GM12878 (cell line): ENCODE data around the gene PHF20. TPM values are rescaled to one million over a fixed set of nuclear protein-coding genes. Genes with fewer than 3 reads are reported as not detected.
"Not testable (repeated sequence)": the region's sequence is repeated elsewhere in the genome, so short reads cannot be mapped to it uniquely, and the experiment has no call there.

ENCODE experiments used
- ATAC-seq: fragments of 200-7000 bp; cut with Tn5 transposase; 3 replicates; pipeline ENCODE4 v1.9.1; 2020; ENCODE audit warnings: mild to moderate bottlenecking, moderate library complexity
- BruUV-seq: library from RNA; stranded (reverse); fragments of 400-500 nt; replicated peaks from 2 replicates; lab custom pipeline; 2021; lab: Mats Ljungman, UMichigan
- CTCF ChIA-PET: fragments of 300-600 bp; sonication (Branson Sonifier 250); formaldehyde crosslinking; extraction: SDS; loops from one replicate; lab custom pipeline; 2021; ENCODE audit warnings: inconsistent platforms; lab: Yijun Ruan, JAX
- POLR2A ChIA-PET: fragments of 350-600 bp; formaldehyde crosslinking; extraction: SDS; loops from one replicate; lab custom pipeline; 2021; ENCODE audit warnings: inconsistent platforms; lab: Charles Lee
- RAD21 ChIA-PET: fragments of 300-600 bp; sonication (Branson Sonifier 250); formaldehyde crosslinking; loops from one replicate; lab custom pipeline; 2023; ENCODE audit warnings: antibody characterized with exemption; ENCODE audit not compliant: unreplicated experiment; lab: Charles Lee
- SMC1A ChIA-PET: fragments of 300-600 bp; sonication (Branson Sonifier 250); formaldehyde crosslinking; loops from one replicate; lab custom pipeline; 2023; ENCODE audit not compliant: unreplicated experiment, uncharacterized antibody; lab: Charles Lee
- DNase-seq: peaks from one replicate; pipeline ENCODE4 v3.0.0-alpha.2; 2011; ENCODE audit warnings: low read depth, low spot score
- FAIRE-seq: peaks from 3 replicates; lab custom pipeline; 2011; peaks lifted over from hg19 to GRCh38; lab: Jason Lieb, UNC
- H2AFZ ChIP-seq: 2 replicates; pipeline ENCODE4 v1.6.0; 2011; ENCODE audit warnings: low read depth, low read length, control low read depth; ENCODE audit not compliant: control insufficient read depth
- H3K27ac ChIP-seq: 2 replicates; pipeline ENCODE4 v1.5.1; 2011; ENCODE audit warnings: control low read depth; ENCODE audit not compliant: control insufficient read depth, insufficient read depth
- H3K27me3 ChIP-seq, 2 experiments: replicated peaks in 1 of 2; 2 replicates each; pipeline versions ENCODE4 v1.6.0 to v1.6.1; 2011; ENCODE audit warnings: low read length in 1 of 2; ENCODE audit not compliant: control insufficient read depth in 2 of 2, insufficient read depth in 2 of 2
- H3K36me3 ChIP-seq, 2 experiments: 2 replicates each; pipeline ENCODE4 v1.5.1; 2011; ENCODE audit warnings: low read length in 1 of 2; ENCODE audit not compliant: control insufficient read depth in 2 of 2, insufficient read depth in 2 of 2
- H3K4me1 ChIP-seq: 2 replicates; pipeline ENCODE4 v1.6.1; 2011; ENCODE audit warnings: mild to moderate bottlenecking, low read length, moderate library complexity, mixed read lengths; ENCODE audit not compliant: control insufficient read depth, insufficient read depth
- H3K4me2 ChIP-seq: 2 replicates; pipeline ENCODE4 v1.6.0; 2011; ENCODE audit warnings: control low read depth; ENCODE audit not compliant: control insufficient read depth, insufficient read depth
- H3K4me3 ChIP-seq: fragments of 200-600 bp; sonication (generic); 2 replicates; pipeline ENCODE4 v1.5.1; 2016
- H3K79me2 ChIP-seq: 2 replicates; pipeline ENCODE4 v1.6.0; 2011; ENCODE audit warnings: low read length; ENCODE audit not compliant: control insufficient read depth, insufficient read depth
- H3K9ac ChIP-seq: 2 replicates; pipeline ENCODE4 v1.8.0; 2011; ENCODE audit warnings: low read length, control low read depth, mixed read lengths; ENCODE audit not compliant: control insufficient read depth, insufficient read depth
- H3K9me3 ChIP-seq: replicated peaks from 3 replicates; pipeline ENCODE4 v1.5.1; 2011; ENCODE audit warnings: mild to moderate bottlenecking, low read length; ENCODE audit not compliant: control insufficient read depth, insufficient read depth
- H4K20me1 ChIP-seq: 2 replicates; pipeline ENCODE4 v1.6.0; 2011; ENCODE audit not compliant: control insufficient read depth, insufficient read depth
- CBX3 ChIP-seq: fragments of 200-600 bp; sonication (generic); IDR thresholded peaks from 2 replicates; pipeline ENCODE4 v1.6.1; 2016; ENCODE audit warnings: low read depth, borderline replicate concordance
- CEBPZ ChIP-seq: fragments of 150-350 bp; IDR thresholded peaks from 2 replicates; pipeline ENCODE4 v1.6.1; 2016; ENCODE audit warnings: low read depth, low read length
- CREM ChIP-seq: IDR thresholded peaks from 2 replicates; pipeline ENCODE4 v1.6.1; 2014; ENCODE audit warnings: antibody characterized with exemption, low read depth
- EP300 ChIP-seq, 2 experiments: fragments of 150-350 bp in 1 of 2; IDR thresholded peaks; 2 replicates each; pipeline ENCODE4 v1.6.1; 2011 to 2012; ENCODE audit warnings: low read depth in 2 of 2, low read length in 2 of 2, borderline replicate concordance in 1 of 2, improper control_type of control experiment in 1 of 2, inconsistent platforms in 1 of 2; ENCODE audit not compliant: control insufficient read depth in 1 of 2
- GABPA ChIP-seq: IDR thresholded peaks from 2 replicates; pipeline ENCODE4 v1.6.1; 2014; ENCODE audit warnings: antibody characterized with exemption, low read depth, mild to moderate bottlenecking, inconsistent platforms
- IRF3 ChIP-seq: fragments of 450-650 bp; IDR thresholded peaks from 2 replicates; pipeline ENCODE4 v1.6.1; 2014; ENCODE audit warnings: mild to moderate bottlenecking
- SPI1 ChIP-seq: IDR thresholded peaks from 2 replicates; pipeline ENCODE4 v1.6.1; 2011; ENCODE audit warnings: low read depth, mild to moderate bottlenecking, low read length, moderate library complexity, borderline replicate concordance; ENCODE audit not compliant: insufficient read depth
- STAT1 ChIP-seq: fragments of 450-650 bp; conservative IDR thresholded peaks from 2 replicates; pipeline ENCODE4 v1.6.1; 2014; ENCODE audit warnings: antibody characterized with exemption, mild to moderate bottlenecking
- ZNF24 ChIP-seq: fragments of 450-650 bp; IDR thresholded peaks from 2 replicates; pipeline ENCODE4 v1.6.1; 2017; ENCODE audit warnings: antibody characterized with exemption, mild to moderate bottlenecking
- WGBS: methylation state at CpG from one replicate; pipeline ENCODE4 v1.1.6; 2016; ENCODE audit warnings: low lambda C conversion rate; ENCODE audit not compliant: insufficient replicate concordance, insufficient coverage; ENCODE audit errors: missing lambda C conversion rate; 5-methylcytosine and 5-hydroxymethylcytosine counted together
- in situ Hi-C: fragments of 300-500 bp; cut with MboI; formaldehyde crosslinking; loops from 9 replicates; pipeline ENCODE4 v1.14.3; 2018; ENCODE audit warnings: mixed read lengths
- intact Hi-C: fragments of 100-400 bp; cut with micrococcal nuclease; formaldehyde crosslinking; loops from one replicate; pipeline ENCODE4 v1.14.2; 2022; ENCODE audit not compliant: unreplicated experiment
- polyA plus RNA-seq, 11 experiments: library from polyadenylated mRNA; depleted of rRNA in 4 of 11; unstranded in 6 of 11; stranded (reverse) in 5 of 11; fragments of >200 nt; fragmentation: Nextera tagmentation in 4 of 11; fragmentation: Illumina TruSeq in 1 of 11; extraction: Ambion mirVana in 4 of 11; extraction: Trizol in 1 of 11; gene quantifications; 1 replicate in 1 of 11; 2 replicates in 10 of 11; pipeline versions ENCODE4 v1.2.1 to v1.2.3, GENCODE V29; 2011 to 2016; ENCODE audit warnings: inconsistent platforms in 2 of 11, missing spikeins in 2 of 11, low read depth in 1 of 11
- total RNA-seq, 4 experiments: library from RNA; depleted of rRNA in 3 of 4; stranded (reverse); fragments of >200 nt in 3 of 4; fragmentation: Illumina TruSeq in 1 of 4; extraction: Trizol in 1 of 4; gene quantifications; 2 replicates each; pipeline versions ENCODE4 v1.2.1 to v1.2.3, GENCODE V29; 2013 to 2021

The PHF20 gene
- total and polyA plus RNA-seq, 10 of the 15 experiments (the other 5 are each of a cell fraction or from before 2014, with no cell fraction given) = 31.6 to 91.2 (median 46.8) TPM

DNA sequence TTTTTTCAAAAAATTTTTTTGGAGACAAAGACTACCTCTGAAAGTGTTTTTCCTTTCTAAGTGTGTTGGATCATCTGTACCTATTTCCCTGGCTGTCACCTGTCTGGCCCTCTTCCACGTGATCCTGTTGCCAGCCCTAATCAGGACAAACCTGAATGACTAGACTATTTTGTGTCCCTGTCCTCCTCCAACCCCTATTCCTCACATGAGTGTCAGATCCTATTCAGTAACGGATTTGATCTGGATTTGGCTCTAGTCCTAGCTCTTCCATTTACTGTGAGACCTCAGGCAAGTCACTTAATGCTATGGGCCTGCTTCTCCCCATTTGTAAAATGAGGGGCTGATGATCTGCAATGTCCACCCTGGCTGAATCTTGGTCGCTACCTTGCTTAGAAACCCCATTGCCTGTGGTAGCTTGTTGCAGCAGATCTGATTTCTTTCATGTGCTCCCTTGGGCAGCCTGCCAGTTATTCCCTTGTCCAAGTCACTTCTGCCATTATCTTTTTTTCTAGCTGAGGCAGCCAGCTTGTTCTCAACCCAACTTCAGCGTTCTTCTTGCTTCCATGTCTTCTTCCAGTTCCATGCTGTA is 4.8 kb downstream of the PHF20 start:
- no peak for FAIRE-seq
- POLR2A ChIA-PET = interaction anchor here (0.6 to 11.5 kb wide), 4 partner anchors 8 to 39 kb away, joined by 3 to 214 read pairs (median 5); partner anchors contain the start of gene RBM39
- H3K9ac ChIP-seq = no peak overlapping the region
- H3K27me3 ChIP-seq = no peaks in the 10 kb centered on the region
- H3K9me3 ChIP-seq = no peaks in the 10 kb centered on the region
- RAD21 ChIA-PET = interaction anchor here (1.5 kb wide), 1 partner anchor 33 kb away, joined by 3 read pairs; no protein-coding TSS in a partner anchor
- intact Hi-C loops = no loop called here
- peaks cover 0 to 13% of the 10 kb centered on the region in 2 experiments; a peak in 2 of 4 replicates for H3K36me3 ChIP-seq
- DNase-seq = no peak
- no peak for ATAC-seq
- 0 out of 2 replicates have a peak, but pooled peaks cover 4% of the 10 kb centered on the region for H3K4me1 ChIP-seq
- no peaks in the 10 kb centered on the region for H4K20me1 ChIP-seq
- peaks cover 63% of the 10 kb centered on the region for H3K79me2 ChIP-seq
- TF ChIP-seq ZNF24 = no peak
- no peak for TF ChIP-seq GABPA
- TF ChIP-seq SPI1 = no peak
- no peak for TF ChIP-seq CBX3
- TF ChIP-seq EP300 (IDR thresholded peaks at IDR 0.05; ENCODE audit: borderline replicate concordance in 1 of 2, control insufficient read depth in 1 of 2, low read depth in 2 of 2, low read length in 2 of 2) = no peak
- TF ChIP-seq CREM = no peak
- no peak for TF ChIP-seq IRF3
- TF ChIP-seq CEBPZ = no peak
- TF ChIP-seq STAT1 = no peak
- no peak overlapping the region for H3K4me3 ChIP-seq
- H2AFZ ChIP-seq = no peak overlapping the region
- SMC1A ChIA-PET = interaction anchor here (1.0 to 1.6 kb wide), 4 partner anchors 19 to 67 kb away, joined by 3 to 4 read pairs (median 3); no protein-coding TSS in a partner anchor
- CTCF ChIA-PET = interaction anchor here (0.7 to 1.7 kb wide), 5 partner anchors 19 to 107 kb away, joined by 3 to 5 read pairs (median 4); partner anchors contain the start of gene RBM39
- WGBS = 88% methylated on average over 4 of the region's 4 CpGs
- peak overlapping the region; percentile 30 for H3K4me2 ChIP-seq
- no TSS peak for BruUV-seq
- H3K27ac ChIP-seq = no peak overlapping the region; the same call in 1 of the 2 replicates
- in situ Hi-C loops = no loop called here

- DNase-seq, H3K9ac ChIP-seq, intact Hi-C loops, H3K4me1 ChIP-seq, in situ Hi-C loops, FAIRE-seq, ATAC-seq, BruUV-seq, H3K27me3 ChIP-seq, H3K9me3 ChIP-seq, H3K27ac ChIP-seq, CTCF ChIA-PET, H4K20me1 ChIP-seq, H3K4me3 ChIP-seq, H3K36me3 ChIP-seq, H3K4me2 ChIP-seq, H2AFZ ChIP-seq, RAD21 ChIA-PET: not testable (repeated sequence)
- ChIA-PET SMC1A (interaction anchor here (0.6 kb wide), 1 partner anchor 43 kb away, joined by 3 read pairs; no protein-coding TSS in a partner anchor), POLR2A (interaction anchor here (0.6 kb wide), 1 partner anchor 167 kb away, joined by 4 read pairs; no protein-coding TSS in a partner anchor)
- 24% methylated on average over 12 of the region's 12 CpGs for WGBS
- peaks cover 14% of the 10 kb centered on the region for H3K79me2 ChIP-seq
Observed at GRCh38 chr20:35783811-35784210, 12.0 kb downstream of the PHF20 start.
